ENCODE results near the gene LYPD8.

GRCh38 chr1:248798791-248799190 lies 43.2 kb upstream of the LYPD8 start:
- no peak for TF ChIP-seq POLR2A (IDR thresholded peaks at IDR 0.05)
- TF ChIP-seq CTCF (IDR thresholded peaks at IDR 0.05) = no peak
- TF ChIP-seq EP300 (IDR thresholded peaks at IDR 0.05) = no peak
- TF ChIP-seq POLR2AphosphoS5 (IDR thresholded peaks at IDR 0.05) = no peak
